Fibroblast of the conjunctiva (primary cell): ENCODE data around the gene KIF6.
"Not testable (repeated sequence)": the region's sequence is repeated elsewhere in the genome, so short reads cannot be mapped to it uniquely, and the experiment has no call there.

Experiments used
- DNase-seq: peaks from one replicate; pipeline ENCODE4 v3.0.0-alpha.2; 2010; ENCODE audit warnings: low read depth

Gene KIF6

DNA sequence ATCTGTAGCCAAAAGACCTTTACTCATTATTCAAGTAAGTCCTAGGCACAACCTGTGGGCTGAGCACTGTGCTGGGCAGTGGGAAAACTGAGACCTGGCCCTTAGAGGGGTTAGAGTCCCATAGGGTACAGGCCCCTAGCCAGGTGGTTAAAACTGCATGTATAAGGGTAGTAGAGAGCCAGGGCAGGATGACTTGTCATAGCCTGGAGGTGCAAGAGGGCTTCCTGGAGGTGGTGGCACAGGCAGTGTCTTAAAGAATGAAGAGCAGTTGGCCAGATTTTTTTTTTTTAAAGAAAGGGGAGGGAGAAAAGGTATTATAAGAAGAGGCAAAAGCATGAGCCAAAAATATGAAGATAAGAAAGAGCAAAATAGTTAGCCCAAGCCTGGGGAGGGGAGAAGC, 226.2 kb downstream of the KIF6 start:
- no peak for DNase-seq

DNA sequence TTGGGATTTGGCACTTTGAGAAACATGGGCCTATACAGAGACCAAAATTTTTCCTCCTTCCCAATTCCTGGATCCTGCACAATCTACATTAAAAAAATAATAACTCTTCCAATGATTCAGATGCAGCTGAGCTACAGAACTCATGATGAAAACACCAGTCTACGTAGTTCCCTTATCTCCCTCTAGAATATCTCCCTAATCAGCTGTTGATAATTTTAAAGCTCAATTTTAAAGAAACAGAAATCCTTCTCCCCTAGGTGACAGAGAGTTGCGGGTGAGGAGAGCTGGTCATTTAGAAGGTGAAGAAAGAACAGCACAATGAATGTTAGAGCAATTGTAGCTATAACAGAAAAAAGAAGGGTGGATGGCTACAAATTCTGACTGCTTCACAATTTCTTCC, 227.1 kb downstream of the KIF6 start:
- DNase-seq: no peak

GRCh38 chr6:39496915-39497314, 228.3 kb downstream of the KIF6 start:
- peak; percentile 18 for DNase-seq

- DNase-seq: no peak
These were observed 228.8 kb downstream of the KIF6 start for GRCh38 chr6:39496456-39496855.

DNA sequence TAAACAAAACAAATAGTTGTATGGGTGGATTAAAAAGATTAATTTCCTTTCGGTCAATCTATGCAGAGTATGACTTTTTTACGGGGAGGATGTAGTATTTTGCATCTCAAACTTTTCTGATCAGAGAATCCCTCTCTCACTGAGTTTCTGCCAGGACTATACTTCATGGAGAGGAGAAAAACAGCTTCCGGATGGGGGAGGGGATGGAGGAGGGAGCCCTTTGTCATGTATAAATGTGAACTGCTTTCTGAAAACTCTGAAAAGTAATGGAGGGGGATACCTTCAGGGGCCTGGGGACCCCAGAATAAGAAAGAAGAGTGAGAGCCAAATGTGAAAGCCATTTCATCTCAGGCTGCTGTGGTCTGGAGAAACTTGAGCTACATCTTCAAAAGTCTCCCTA, 229.6 kb downstream of the KIF6 start:
- no peak for DNase-seq

GRCh38 chr6:39494998-39495397, 230.2 kb downstream of the KIF6 start:
- DNase-seq: no peak

GRCh38 chr6:39493777-39494176, 231.4 kb downstream of the KIF6 start:
- no peak for DNase-seq

DNA sequence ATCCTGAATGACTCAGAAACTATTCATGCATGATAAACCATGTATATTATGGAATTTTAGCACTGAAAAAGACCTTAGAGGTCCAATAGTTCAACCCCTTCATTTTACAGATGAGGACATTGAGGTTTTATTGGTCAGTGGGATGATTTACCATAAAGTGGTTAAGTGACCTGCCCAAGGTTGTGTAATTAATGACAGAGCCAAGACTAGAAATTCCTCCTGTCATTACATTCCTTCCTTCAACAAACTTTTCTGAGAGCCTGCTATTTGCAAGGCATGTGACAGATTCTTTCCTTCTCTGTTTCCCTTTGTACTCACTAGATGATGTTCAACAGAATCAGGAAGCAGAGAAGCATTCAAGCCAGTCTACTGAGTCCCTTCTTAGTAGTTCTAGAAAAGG, 232.0 kb downstream of the KIF6 start:
- DNase-seq: no peak

DNA sequence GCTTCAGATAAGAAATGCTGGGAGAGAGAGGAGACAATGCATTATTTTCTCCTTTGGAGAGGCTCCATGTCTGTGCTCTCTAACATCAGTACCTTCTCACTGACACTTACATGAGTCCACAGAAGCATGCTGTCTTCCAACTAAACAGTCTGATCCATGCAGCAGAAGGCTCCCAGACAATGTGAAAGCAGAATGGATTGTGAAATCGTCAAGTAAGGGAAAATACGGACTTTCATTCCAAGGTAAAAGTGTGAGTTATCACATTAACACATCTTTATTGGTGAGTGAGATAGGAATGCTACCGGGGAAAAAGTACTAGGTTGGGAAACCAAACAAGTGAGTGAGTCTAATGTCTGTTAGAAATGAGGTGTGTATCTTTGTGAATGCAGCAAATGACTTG, 235.1 kb downstream of the KIF6 start:
- DNase-seq: no peak

GRCh38 chr6:39488255-39488879, 236.8 kb downstream of the KIF6 start:
- DNase-seq: no peak

- no peak for DNase-seq
These were observed 240.9 kb downstream of the KIF6 start for GRCh38 chr6:39484276-39484675.

DNA sequence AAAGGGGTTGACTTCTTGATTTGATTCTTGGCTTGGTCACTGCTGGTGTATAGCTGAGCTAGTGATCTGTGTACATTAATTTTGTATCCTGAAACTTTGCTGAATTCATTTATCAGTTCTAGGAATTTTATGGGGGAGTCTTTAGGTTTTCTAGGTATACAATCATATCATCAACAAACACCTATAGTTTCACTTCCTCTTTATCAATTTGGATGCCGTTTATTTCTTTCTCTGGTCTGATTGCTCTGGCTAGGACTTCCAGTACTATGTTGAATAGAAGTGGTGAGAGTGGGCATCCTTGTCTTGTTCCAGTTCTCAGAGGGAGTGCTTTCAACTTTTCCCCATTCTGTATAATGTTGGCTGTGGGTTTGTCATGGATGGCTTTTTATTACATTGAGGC, 245.4 kb downstream of the KIF6 start:
- DNase-seq: not testable (repeated sequence)

GRCh38 chr6:39476670-39477069, 248.5 kb downstream of the KIF6 start:
- no peak for DNase-seq

GRCh38 chr6:39476151-39476550, 249.1 kb downstream of the KIF6 start:
- DNase-seq: no peak

GRCh38 chr6:39471954-39472659, 253.1 kb downstream of the KIF6 start:
- no peak for DNase-seq

- no peak for DNase-seq
These were observed 254.7 kb downstream of the KIF6 start for GRCh38 chr6:39470506-39470905.

GRCh38 chr6:39468385-39468784, 256.8 kb downstream of the KIF6 start:
- no peak for DNase-seq

- no peak for DNase-seq
These were observed 258.6 kb downstream of the KIF6 start for GRCh38 chr6:39466631-39467030.

GRCh38 chr6:39465539-39465938, 259.7 kb downstream of the KIF6 start:
- DNase-seq: no peak

- no peak for DNase-seq
These were observed 261.1 kb downstream of the KIF6 start for GRCh38 chr6:39464067-39464466.

- no peak for DNase-seq
These were observed 271.2 kb downstream of the KIF6 start for GRCh38 chr6:39453956-39454524.

DNA sequence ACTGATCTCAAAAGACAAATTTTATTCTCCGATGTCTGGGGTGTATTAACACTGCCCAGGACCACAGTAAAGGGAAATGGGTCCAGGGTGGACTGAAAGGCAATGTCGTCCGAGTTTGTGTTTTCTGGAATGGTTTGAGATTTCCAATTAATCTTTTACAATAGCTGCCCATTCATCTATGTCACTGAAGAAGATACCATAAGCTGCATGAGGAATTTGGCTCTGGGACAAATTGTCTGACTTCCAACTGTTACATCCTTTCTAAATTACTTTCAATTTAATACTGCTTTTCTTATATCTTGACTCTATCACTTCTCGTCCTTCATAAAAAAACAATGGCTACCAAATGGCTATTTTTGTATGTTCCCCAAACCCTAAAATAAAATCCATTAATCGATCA, 272.0 kb downstream of the KIF6 start:
- no peak for DNase-seq

- DNase-seq: peak; percentile 6
These were observed 272.7 kb downstream of the KIF6 start for GRCh38 chr6:39452306-39453145.
